IPS DF 19.7 (cell line): ENCODE results near the gene TSPAN17.

Source experiments
- DNase-seq: peaks from one replicate; pipeline ENCODE4 v3.0.0-alpha.2; 2013; ENCODE audit warnings: low read depth, low spot score

TSPAN17 gene

GRCh38 chr5:176621661-176622079, 25.6 kb upstream of the TSPAN17 start:
- no peak for DNase-seq

GRCh38 chr5:176624142-176624541, 23.1 kb upstream of the TSPAN17 start:
- no peak for DNase-seq

- no peak for DNase-seq
Observed at GRCh38 chr5:176624938-176625337, 22.3 kb upstream of the TSPAN17 start.

GRCh38 chr5:176625512-176625911, 21.8 kb upstream of the TSPAN17 start:
- DNase-seq, result no peak

- DNase-seq, result no peak
Observed at GRCh38 chr5:176625966-176626875, 21.1 kb upstream of the TSPAN17 start.

GRCh38 chr5:176626876-176627236, 20.4 kb upstream of the TSPAN17 start:
- DNase-seq, result no peak

- DNase-seq, result no peak
Observed at GRCh38 chr5:176627582-176627981, 19.7 kb upstream of the TSPAN17 start.

- no peak for DNase-seq
Observed at GRCh38 chr5:176628406-176629228, 18.7 kb upstream of the TSPAN17 start.

GRCh38 chr5:176629317-176629852, 17.9 kb upstream of the TSPAN17 start:
- DNase-seq, result no peak

GRCh38 chr5:176629853-176630680, 17.2 kb upstream of the TSPAN17 start, which contains the start of the genes EIF4E1B and SNCB:
TSS of gene EIF4E1B (plus strand) at chr5:176630675. CDS start at chr5:176642788, 12,113 bp downstream.
TSS of gene SNCB (minus strand) at chr5:176630534. CDS start at chr5:176629654, 880 bp downstream.
- no peak for DNase-seq

GRCh38 chr5:176630681-176631222, 16.5 kb upstream of the TSPAN17 start:
- no peak for DNase-seq

- DNase-seq, result no peak
Observed at GRCh38 chr5:176631383-176632200, 15.7 kb upstream of the TSPAN17 start.

GRCh38 chr5:176632745-176633144, 14.5 kb upstream of the TSPAN17 start:
- DNase-seq, result no peak

GRCh38 chr5:176633598-176633997, 13.7 kb upstream of the TSPAN17 start:
- no peak for DNase-seq

- DNase-seq, result no peak
Observed at GRCh38 chr5:176636426-176636825, 10.9 kb upstream of the TSPAN17 start.

- DNase-seq, result no peak
Observed at GRCh38 chr5:176637556-176637955, 9.7 kb upstream of the TSPAN17 start.

- DNase-seq, result no peak
Observed at GRCh38 chr5:176638437-176638836, 8.8 kb upstream of the TSPAN17 start.

- DNase-seq, result no peak
Observed at GRCh38 chr5:176639208-176639607, 8.1 kb upstream of the TSPAN17 start.

GRCh38 chr5:176639981-176640380, 7.3 kb upstream of the TSPAN17 start:
- no peak for DNase-seq

- no peak for DNase-seq
Observed at GRCh38 chr5:176640616-176641015, 6.7 kb upstream of the TSPAN17 start.
